Activated CD4-positive, CD25-positive, alpha-beta regulatory T cell treated with anti-CD3 and anti-CD28 coated beads, Interleukin-2, amount 50 U/mL, for 16 hours (primary cell): ENCODE results near the gene PELO.
"Not testable (repeated sequence)": the region's sequence is repeated elsewhere in the genome, so short reads cannot be mapped to it uniquely, and the experiment has no call there.

Experiments
- DNase-seq: peaks from one replicate; pipeline ENCODE4 v3.0.0-alpha.2; 2020; ENCODE audit warnings: low read depth, low spot score

The PELO gene

GRCh38 chr5:52787600-52788504 lies at the start of gene PELO, which contains the start of gene ITGA1:
Gene PELO (plus strand): TSS chr5:52787916. CDS start chr5:52800395, 12,479 bp downstream.
Gene ITGA1 (plus strand): TSS chr5:52787916. CDS start chr5:52788354, 438 bp downstream.
- DNase-seq, result no peak

GRCh38 chr5:52738095-52738506 lies 49.6 kb upstream of the PELO start:
- no peak for DNase-seq

DNA sequence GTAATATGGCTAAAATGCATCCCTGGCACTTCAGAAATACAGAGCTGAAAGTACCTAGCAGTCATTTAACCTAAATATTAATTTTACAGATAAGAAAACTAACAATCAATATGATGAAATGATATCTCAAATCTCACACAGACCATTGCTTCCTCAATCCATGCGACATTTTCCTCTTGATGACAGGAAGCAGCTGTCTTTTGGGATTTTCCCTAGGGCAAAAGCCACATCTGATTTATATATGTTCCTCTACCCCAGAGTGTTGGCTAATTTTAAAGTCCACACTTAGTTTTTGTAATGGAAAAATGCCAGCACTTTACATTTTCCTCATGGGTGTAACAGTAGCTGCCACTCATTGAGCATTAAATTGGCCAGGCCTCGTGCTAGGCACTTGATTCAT lies 47.7 kb upstream of the PELO start:
- DNase-seq, result no peak

DNA sequence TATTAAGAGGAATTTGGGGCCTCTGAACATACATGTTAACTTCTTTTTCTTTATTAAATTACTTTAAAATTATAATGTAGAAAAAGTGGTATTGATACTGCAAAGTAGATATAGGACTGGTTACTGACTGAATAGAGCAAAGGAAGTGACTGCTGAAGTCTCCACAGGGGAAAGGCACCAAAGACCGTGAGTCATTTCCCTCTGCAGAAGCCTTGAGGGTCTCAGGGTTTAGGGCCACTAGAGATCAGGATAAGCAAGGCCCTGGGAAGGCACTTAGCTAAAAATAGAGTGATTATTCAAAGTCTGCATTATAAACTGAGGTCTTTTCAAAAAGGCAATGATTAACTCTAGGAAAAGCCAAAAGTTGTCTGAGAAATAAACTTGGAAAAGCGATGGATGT lies 44.7 kb upstream of the PELO start:
- no peak for DNase-seq

- no peak for DNase-seq
Observed at GRCh38 chr5:52743529-52743928, 44.2 kb upstream of the PELO start.

GRCh38 chr5:52743970-52744369 lies 43.7 kb upstream of the PELO start:
- no peak for DNase-seq

GRCh38 chr5:52744867-52745458 lies 42.8 kb upstream of the PELO start:
- not testable (repeated sequence) for DNase-seq

DNA sequence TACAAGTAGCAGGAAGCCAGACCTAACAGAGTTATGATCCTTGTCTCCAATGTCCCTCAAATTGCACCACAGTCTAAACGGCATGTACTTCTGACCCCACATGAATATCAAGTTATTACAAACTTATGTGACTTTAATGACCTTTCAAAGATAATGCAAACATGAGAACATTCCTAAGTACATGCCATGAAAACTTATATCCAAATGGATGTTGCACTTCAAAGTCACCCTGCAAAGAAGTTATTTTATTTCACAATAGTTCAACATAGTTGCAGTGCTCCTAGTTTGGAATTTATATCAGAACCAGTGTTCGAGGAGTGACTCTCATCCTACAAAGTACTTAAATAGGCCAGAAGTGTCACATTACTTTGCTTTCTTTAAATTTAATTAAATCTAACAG lies 41.2 kb upstream of the PELO start:
- no peak for DNase-seq

DNA sequence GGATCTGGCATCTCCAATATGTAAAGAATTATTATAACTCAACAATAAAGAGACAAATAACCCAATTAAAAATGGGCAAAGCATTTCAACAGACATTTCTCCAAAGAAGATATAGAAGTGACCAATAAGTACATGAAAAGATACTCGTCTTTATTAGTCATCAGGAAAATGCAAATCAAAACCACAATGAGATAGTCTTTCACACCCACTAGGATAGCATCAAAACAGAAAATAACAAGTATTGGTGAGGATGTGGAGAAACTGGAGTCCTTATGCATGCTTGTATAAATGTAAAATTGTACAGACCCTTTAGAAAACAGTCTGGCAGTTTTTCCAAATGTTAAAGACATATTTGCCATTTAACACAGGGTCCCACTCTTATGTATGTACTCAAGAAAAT lies 39.1 kb upstream of the PELO start:
- DNase-seq, result no peak

DNA sequence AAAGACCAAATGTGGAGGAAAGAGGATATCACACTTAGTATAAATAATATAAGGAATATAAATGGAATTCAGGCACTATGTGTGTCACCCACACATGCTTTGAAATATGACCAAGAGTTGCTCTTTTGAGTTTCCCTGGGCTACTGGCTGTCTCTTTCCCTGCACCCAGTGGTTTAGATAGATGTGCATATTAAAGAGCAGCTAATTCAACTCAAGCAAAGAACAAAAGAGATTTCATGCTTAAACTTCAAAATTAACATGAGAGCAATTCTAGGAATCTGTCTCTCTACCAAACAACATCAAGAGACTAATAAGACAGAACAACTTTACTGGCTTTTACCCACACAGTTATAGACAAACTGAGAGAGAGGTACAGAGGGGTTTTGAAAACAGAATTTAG lies 38.0 kb upstream of the PELO start:
- DNase-seq, result no peak

DNA sequence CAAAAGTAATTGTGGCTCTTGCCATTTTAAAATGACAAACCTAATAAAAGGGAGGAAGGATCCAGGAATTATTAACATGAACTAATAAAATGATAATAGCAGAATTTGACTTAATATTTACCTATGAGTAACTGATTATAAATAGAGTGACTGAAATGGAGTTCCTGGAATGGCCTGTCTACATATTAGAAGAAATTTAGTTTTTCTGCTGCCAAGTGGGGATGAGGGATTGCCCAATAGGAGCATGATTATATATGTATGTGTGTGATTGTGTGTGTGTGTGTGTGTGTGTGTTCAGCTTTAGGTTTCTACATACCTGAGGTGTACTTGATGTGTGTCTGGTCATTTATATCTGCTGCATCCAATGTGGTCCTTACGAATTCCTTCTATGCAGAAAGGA lies 36.6 kb upstream of the PELO start:
- DNase-seq, result no peak

DNA sequence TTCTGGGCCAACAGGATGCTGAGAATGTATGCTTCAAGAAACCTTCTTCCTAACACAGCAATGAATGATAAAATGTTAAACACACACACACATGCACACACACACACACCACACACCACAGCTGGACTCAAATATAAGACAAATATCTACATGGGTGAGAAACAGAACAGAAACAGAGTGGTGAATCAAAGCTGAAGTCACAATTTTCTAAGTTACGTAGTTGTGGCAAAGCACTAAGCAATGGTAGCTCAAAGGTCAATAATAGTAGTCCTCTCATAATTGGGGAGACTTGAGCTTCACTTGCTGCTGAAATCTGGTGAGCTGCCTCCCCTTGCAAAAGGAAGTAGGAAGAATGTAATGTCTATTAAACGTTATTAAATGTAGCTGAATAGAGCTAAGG lies 33.7 kb upstream of the PELO start:
- no peak for DNase-seq

DNA sequence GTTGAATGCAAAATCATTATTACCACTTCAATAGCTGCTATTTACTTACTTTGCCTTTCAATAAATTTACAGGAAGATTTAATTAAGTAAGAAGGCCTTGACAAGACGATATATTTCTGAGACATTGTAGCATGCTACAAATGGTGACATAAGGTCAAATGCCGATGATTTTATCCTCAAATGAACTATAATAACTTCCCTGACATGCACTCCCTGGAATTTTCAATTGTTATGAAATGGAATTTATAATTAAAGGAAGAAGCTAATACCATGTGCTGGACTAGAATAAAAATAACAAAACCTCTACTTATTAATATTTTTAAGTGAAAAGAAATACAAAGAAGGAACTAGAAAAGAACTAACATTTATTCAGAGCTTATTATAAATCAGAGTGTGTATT lies 30.2 kb upstream of the PELO start:
- DNase-seq, result no peak

GRCh38 chr5:52758014-52758413 lies 29.7 kb upstream of the PELO start:
- DNase-seq, result no peak

DNA sequence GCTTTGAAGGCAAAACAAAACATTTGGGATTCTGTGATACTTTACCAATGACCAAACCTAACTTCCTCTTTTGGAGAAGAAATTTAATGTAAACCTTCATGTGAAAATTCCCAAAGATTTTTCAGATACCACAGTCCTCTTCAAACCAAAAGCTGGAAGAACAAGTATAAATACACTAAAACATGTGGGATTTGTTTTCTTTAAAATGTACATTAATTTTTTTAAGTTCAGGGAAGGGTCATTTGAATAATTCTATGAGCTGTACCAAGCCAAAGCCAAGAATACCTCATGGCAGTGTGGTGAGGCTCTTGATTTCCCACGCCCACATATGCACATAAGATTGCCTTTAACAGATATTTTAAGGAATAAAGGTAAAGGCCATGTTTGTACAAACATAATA lies 28.4 kb upstream of the PELO start:
- DNase-seq, result no peak

GRCh38 chr5:52760695-52761366 lies 26.9 kb upstream of the PELO start:
- DNase-seq, result no peak

- no peak for DNase-seq
Observed at GRCh38 chr5:52767217-52767743, 20.4 kb upstream of the PELO start.

- DNase-seq, result no peak
Observed at GRCh38 chr5:52767766-52768480, 19.8 kb upstream of the PELO start.

DNA sequence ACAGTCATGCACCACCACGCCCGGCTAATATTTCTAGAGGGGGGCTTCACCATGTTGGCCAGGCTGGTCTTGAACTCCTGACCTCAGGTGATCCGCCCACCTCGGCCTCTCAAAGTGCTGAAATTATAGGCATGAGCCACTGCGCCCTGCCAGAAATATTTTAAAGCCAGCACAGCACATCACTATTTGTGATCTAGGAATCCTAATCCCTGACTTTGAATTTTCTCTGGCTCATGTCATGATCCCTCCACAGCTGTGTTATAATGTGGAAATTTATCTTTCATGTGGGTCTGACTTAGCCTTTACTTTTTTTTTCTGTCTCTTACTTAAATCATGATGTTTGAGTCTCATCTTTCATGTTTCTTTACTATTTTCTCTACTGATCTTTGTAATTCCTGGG lies 18.7 kb upstream of the PELO start:
- no peak for DNase-seq

GRCh38 chr5:52770287-52770939 lies 17.3 kb upstream of the PELO start:
- DNase-seq, result no peak
